ENCODE measurements around the gene LECT2. TPM values are rescaled to one million over a fixed set of nuclear protein-coding genes. Genes with fewer than 3 reads are reported as not detected.

LECT2 gene
- total RNA-seq, 2 experiments from 2014 or later: not detected

DNA sequence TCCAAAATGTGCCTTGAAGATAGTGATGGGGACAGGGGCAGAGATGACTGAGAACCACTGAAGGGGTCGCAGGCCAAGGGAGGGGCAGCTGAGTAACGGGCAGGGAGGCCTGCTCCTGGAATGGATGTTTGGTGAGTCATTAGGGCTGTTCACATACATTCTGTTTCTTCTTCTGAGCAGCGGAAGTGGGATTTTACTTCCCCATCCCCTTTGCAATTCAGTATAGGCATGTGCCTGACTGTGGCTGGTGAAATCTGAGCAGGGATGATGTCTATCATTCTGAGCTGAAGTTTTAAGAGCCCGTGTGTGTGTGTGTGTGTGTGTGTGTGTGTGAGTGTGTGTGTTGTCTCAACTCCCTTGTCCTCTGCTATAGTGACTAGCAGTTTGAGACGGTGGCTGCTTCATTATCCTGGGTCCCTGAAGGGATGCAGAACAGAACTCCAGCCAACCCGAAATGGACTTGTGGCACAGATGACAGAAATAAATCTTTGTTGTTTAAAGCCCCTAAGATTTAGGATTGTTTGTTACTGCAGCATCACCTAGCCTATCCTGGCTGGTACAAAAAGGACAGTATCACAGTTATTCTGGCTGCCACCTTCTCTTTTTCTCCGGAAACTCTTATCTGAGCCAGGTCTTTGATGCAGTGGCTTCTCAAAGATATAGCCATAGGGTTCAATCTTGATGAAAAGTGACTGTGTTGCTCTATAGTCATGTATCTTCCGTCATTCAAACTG is 44.8 kb upstream of the LECT2 start:
- H3K9me3 Mint-ChIP-seq: no peaks in the 10 kb centered on the region
- no peak for ATAC-seq
- TF ChIP-seq, protein P1, sequence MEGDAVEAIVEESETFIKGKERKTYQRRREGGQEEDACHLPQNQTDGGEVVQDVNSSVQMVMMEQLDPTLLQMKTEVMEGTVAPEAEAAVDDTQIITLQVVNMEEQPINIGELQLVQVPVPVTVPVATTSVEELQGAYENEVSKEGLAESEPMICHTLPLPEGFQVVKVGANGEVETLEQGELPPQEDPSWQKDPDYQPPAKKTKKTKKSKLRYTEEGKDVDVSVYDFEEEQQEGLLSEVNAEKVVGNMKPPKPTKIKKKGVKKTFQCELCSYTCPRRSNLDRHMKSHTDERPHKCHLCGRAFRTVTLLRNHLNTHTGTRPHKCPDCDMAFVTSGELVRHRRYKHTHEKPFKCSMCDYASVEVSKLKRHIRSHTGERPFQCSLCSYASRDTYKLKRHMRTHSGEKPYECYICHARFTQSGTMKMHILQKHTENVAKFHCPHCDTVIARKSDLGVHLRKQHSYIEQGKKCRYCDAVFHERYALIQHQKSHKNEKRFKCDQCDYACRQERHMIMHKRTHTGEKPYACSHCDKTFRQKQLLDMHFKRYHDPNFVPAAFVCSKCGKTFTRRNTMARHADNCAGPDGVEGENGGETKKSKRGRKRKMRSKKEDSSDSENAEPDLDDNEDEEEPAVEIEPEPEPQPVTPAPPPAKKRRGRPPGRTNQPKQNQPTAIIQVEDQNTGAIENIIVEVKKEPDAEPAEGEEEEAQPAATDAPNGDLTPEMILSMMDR (IDR thresholded peaks at IDR 0.05): no peak
- ChIA-PET CTCF (no interaction called here), POLR2A (no interaction called here)
- H3K27me3 Mint-ChIP-seq: peaks cover 11% of the 10 kb centered on the region
- H3K36me3 Mint-ChIP-seq (ENCODE audit: low read depth): no peaks in the 10 kb centered on the region
- no peak for DNase-seq
- no peaks in the 10 kb centered on the region for H3K4me1 Mint-ChIP-seq (ENCODE audit: low read depth)
- intact Hi-C loops (cut with micrococcal nuclease): no loop called here
- no peak overlapping the region for H3K27ac Mint-ChIP-seq
- H3K4me3 Mint-ChIP-seq: no peak overlapping the region

- ATAC-seq (no peak), DNase-seq (no peak)
- Mint-ChIP-seq H3K36me3 (ENCODE audit: low read depth) (no peaks in the 10 kb centered on the region), H3K9me3 (no peaks in the 10 kb centered on the region), H3K27me3 (peaks cover 11% of the 10 kb centered on the region), H3K4me1 (ENCODE audit: low read depth) (no peaks in the 10 kb centered on the region), H3K4me3 (no peak overlapping the region), H3K27ac (no peak overlapping the region)
- TF ChIP-seq, protein P1 (IDR thresholded peaks at IDR 0.05): no peak
- ChIA-PET POLR2A (no interaction called here), CTCF (no interaction called here)
- intact Hi-C loops (cut with micrococcal nuclease): no loop called here
These were observed 44.1 kb upstream of the LECT2 start for GRCh38 chr5:135998889-135999288.

DNA sequence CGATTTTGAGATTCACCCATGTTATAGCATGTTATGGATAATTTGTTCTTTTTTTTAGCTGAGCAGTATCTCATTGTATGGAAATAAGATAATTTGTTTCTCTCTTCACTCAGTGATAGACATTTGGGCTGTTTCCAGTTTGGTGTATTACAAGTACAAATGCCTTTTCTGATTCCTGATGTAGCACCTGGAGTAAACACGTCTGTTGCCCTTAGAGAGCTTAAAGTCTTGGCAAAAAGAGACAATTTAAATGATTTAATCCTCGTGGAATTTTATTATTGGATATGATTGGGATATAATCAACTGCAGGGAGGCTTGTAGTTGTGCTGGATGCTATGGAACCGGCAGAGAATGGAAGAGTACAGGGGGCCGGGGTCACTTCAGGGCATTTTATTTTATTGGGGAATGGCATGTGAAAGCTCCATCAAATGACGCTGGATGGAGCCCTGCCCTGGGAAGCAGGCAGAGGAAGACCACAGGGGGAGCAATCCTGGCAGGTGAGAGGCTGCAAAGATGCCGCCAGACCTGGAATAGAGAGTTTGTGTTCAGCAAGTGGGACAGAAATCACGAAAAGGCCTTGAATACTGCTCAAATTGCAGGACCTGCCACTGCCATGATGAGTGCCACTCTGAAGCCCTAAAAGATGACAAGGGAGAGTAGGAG is 43.0 kb upstream of the LECT2 start:
- Mint-ChIP-seq H3K4me3 (no peak overlapping the region), H3K36me3 (ENCODE audit: low read depth) (no peaks in the 10 kb centered on the region), H3K4me1 (ENCODE audit: low read depth) (no peaks in the 10 kb centered on the region), H3K9me3 (no peaks in the 10 kb centered on the region), H3K27ac (no peak overlapping the region), H3K27me3 (peaks cover 11% of the 10 kb centered on the region)
- intact Hi-C loops (cut with micrococcal nuclease): no loop called here
- TF ChIP-seq, protein P1 (IDR thresholded peaks at IDR 0.05): no peak
- CTCF ChIA-PET: no interaction called here
- POLR2A ChIA-PET: no interaction called here
- DNase-seq (no peak), ATAC-seq (no peak)

DNA sequence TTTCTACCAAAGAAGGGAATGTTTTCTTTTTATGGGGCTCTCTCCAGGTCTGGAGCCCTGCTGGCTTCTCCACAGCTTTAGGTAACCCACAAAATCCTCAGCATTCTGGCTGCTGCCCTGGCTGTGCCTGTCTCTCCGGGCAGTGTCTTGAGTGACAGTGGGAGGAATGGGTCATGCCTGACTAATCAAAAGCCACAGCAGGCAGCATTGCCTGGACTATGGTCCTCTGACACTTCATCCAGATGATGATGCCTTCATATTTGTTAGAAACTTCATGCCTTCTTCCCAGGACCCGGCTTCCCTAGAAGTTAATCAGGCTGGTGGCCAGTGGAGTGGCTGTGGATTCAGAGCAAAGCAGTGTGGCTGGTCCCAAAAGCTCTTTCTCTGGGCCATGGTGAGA is 41.8 kb upstream of the LECT2 start:
- Mint-ChIP-seq H3K36me3 (ENCODE audit: low read depth) (no peaks in the 10 kb centered on the region), H3K27me3 (peaks cover 9% of the 10 kb centered on the region), H3K4me1 (ENCODE audit: low read depth) (no peaks in the 10 kb centered on the region), H3K27ac (no peak overlapping the region), H3K4me3 (no peak overlapping the region), H3K9me3 (no peaks in the 10 kb centered on the region)
- CTCF ChIA-PET: no interaction called here
- ATAC-seq (no peak), DNase-seq (no peak)
- intact Hi-C loops (cut with micrococcal nuclease): no loop called here
- POLR2A ChIA-PET: no interaction called here
- TF ChIP-seq, protein P1 (IDR thresholded peaks at IDR 0.05): no peak

GRCh38 chr5:135995976-135996375 is 41.2 kb upstream of the LECT2 start:
- H3K36me3 Mint-ChIP-seq (ENCODE audit: low read depth): no peaks in the 10 kb centered on the region
- no peaks in the 10 kb centered on the region for H3K4me1 Mint-ChIP-seq (ENCODE audit: low read depth)
- H3K27me3 Mint-ChIP-seq: peaks cover 9% of the 10 kb centered on the region
- DNase-seq (no peak), ATAC-seq (no peak)
- intact Hi-C loops (cut with micrococcal nuclease): no loop called here
- ChIA-PET POLR2A (no interaction called here), CTCF (no interaction called here)
- H3K4me3 Mint-ChIP-seq: no peak overlapping the region
- TF ChIP-seq, protein P1 (IDR thresholded peaks at IDR 0.05): no peak
- H3K27ac Mint-ChIP-seq: no peak overlapping the region
- no peaks in the 10 kb centered on the region for H3K9me3 Mint-ChIP-seq

Measured in activated CD8-positive, alpha-beta T cell treated with anti-CD3 and anti-CD28 coated beads for 36 hours (primary cell).